ENCODE results near the gene PARD3B. TPM values are rescaled to one million over a fixed set of nuclear protein-coding genes. Genes with fewer than 3 reads are reported as not detected.

PARD3B gene
- total RNA-seq, 1 experiment from 2014 or later = 3.6 TPM

GRCh38 chr2:205462681-205463345 lies 917.5 kb downstream of the PARD3B start:
- ATAC-seq (no peak), DNase-seq (ENCODE audit: low read depth, low spot score) (no peak)
- Histone ChIP-seq H3K27me3 (ENCODE audit: control insufficient read depth, insufficient read depth, low read length) (no peaks in the 10 kb centered on the region), H3K27ac (ENCODE audit: low read length) (no peak overlapping the region), H3K36me3 (ENCODE audit: control insufficient read depth, insufficient read depth, low read length) (no peaks in the 10 kb centered on the region), H3K9me3 (ENCODE audit: control insufficient read depth, insufficient read depth, low read depth, low read length) (no peaks in the 10 kb centered on the region), H3K4me3 (ENCODE audit: low read depth in 2 of 2, low read length in 2 of 2) (no peak overlapping the region), H3K4me1 (ENCODE audit: control insufficient read depth, insufficient read depth, low read length) (no peaks in the 10 kb centered on the region)
- in situ Hi-C loops (cut with HindIII; ENCODE audit: low pct_unique_long_range_greater_than_20kb, low sequenced_read_pairs) = no loop called here
- intact Hi-C loops (cut with micrococcal nuclease; ENCODE audit: unreplicated experiment) = no loop called here
- no TSS peak for BruUV-seq (replicated peaks)
- POLR2A ChIA-PET = no interaction called here
- CTCF ChIA-PET = no interaction called here
- TF ChIP-seq REST (IDR thresholded peaks at IDR 0.05; ENCODE audit: insufficient read depth in 1 of 2, low read depth in 2 of 2, low read length in 1 of 2) = no peak
- no peak for TF ChIP-seq POLR2AphosphoS5 (IDR thresholded peaks at IDR 0.05; ENCODE audit: low read depth, low read length)
- TF ChIP-seq SIN3A (IDR thresholded peaks at IDR 0.05; ENCODE audit: borderline replicate concordance, insufficient read depth, low read depth, low read length) = no peak
- TF ChIP-seq CTCF (IDR thresholded peaks at IDR 0.05) = no peak
- TF ChIP-seq TCF7L2 (IDR thresholded peaks at IDR 0.05; ENCODE audit: low read depth, low read length) = no peak

GRCh38 chr2:205463466-205464025 lies 918.3 kb downstream of the PARD3B start:
- CTCF ChIA-PET = no interaction called here

More at GRCh38 chr2:205463466-205464025, 918.3 kb downstream of the PARD3B start:
- H3K27ac ChIP-seq (ENCODE audit: low read length) = no peak overlapping the region
- no peak overlapping the region for H3K4me3 ChIP-seq (ENCODE audit: low read depth in 2 of 2, low read length in 2 of 2)
- H3K27me3 ChIP-seq (ENCODE audit: control insufficient read depth, insufficient read depth, low read length) = no peaks in the 10 kb centered on the region
- no peaks in the 10 kb centered on the region for H3K36me3 ChIP-seq (ENCODE audit: control insufficient read depth, insufficient read depth, low read length)
- no TSS peak for BruUV-seq (replicated peaks)
- H3K9me3 ChIP-seq (ENCODE audit: control insufficient read depth, insufficient read depth, low read depth, low read length) = no peaks in the 10 kb centered on the region
- no peak for DNase-seq (ENCODE audit: low read depth, low spot score)
- no peak for TF ChIP-seq POLR2AphosphoS5 (IDR thresholded peaks at IDR 0.05; ENCODE audit: low read depth, low read length)
- TF ChIP-seq CTCF (IDR thresholded peaks at IDR 0.05) = no peak
- no peak for TF ChIP-seq REST (IDR thresholded peaks at IDR 0.05; ENCODE audit: insufficient read depth in 1 of 2, low read depth in 2 of 2, low read length in 1 of 2)
- no peak for TF ChIP-seq SIN3A (IDR thresholded peaks at IDR 0.05; ENCODE audit: borderline replicate concordance, insufficient read depth, low read depth, low read length)
- no peak for TF ChIP-seq TCF7L2 (IDR thresholded peaks at IDR 0.05; ENCODE audit: low read depth, low read length)
- intact Hi-C loops (cut with micrococcal nuclease; ENCODE audit: unreplicated experiment) (no loop called here), in situ Hi-C loops (cut with HindIII; ENCODE audit: low pct_unique_long_range_greater_than_20kb, low sequenced_read_pairs) (no loop called here)
- POLR2A ChIA-PET = no interaction called here
- no peak for ATAC-seq
- H3K4me1 ChIP-seq (ENCODE audit: control insufficient read depth, insufficient read depth, low read length) = no peaks in the 10 kb centered on the region

Data from Panc1 (cell line).